MCF 10A (cell line): ENCODE results near the gene FRMD4B. TPM values are rescaled to one million over a fixed set of nuclear protein-coding genes. Genes with fewer than 3 reads are reported as not detected.

Source experiments
- BruUV-seq: library from RNA; stranded (reverse); fragments of 400-500 nt; replicated peaks from 2 replicates; lab custom pipeline; 2021; lab: Mats Ljungman, UMichigan
- CTCF ChIA-PET: fragments of 300-600 bp; sonication (Branson Sonifier 250); formaldehyde crosslinking; extraction: SDS; loops from one replicate; lab custom pipeline; 2021; ENCODE audit warnings: antibody characterized with exemption, inconsistent platforms; lab: Yijun Ruan, JAX
- POLR2A ChIA-PET: fragments of 300-600, 350-650 bp; sonication (Branson Sonifier 250); formaldehyde crosslinking; extraction: SDS; loops from one replicate; lab custom pipeline; 2020; ENCODE audit warnings: antibody characterized with exemption, inconsistent platforms; lab: Yijun Ruan, JAX
- DNase-seq: peaks from one replicate; pipeline ENCODE4 v3.0.0-alpha.2; 2018; ENCODE audit not compliant: unreplicated experiment
- H3K27ac Mint-ChIP-seq: one replicate; pipeline ENCODE4 v1.8.0; 2022; ENCODE audit warnings: mild to moderate bottlenecking, low read depth, mixed read lengths; ENCODE audit not compliant: unreplicated experiment
- H3K27me3 Mint-ChIP-seq: one replicate; pipeline ENCODE4 v1.8.0; 2022; ENCODE audit warnings: mixed read lengths; ENCODE audit not compliant: insufficient read depth, unreplicated experiment
- H3K36me3 Mint-ChIP-seq: one replicate; pipeline ENCODE4 v1.8.0; 2022; ENCODE audit warnings: mild to moderate bottlenecking, moderate library complexity, mixed read lengths; ENCODE audit not compliant: insufficient read depth, unreplicated experiment
- H3K4me1 Mint-ChIP-seq: one replicate; pipeline ENCODE4 v1.8.0; 2022; ENCODE audit warnings: mixed read lengths; ENCODE audit not compliant: insufficient read depth, unreplicated experiment
- H3K4me3 Mint-ChIP-seq: one replicate; pipeline ENCODE4 v1.8.0; 2022; ENCODE audit warnings: mild to moderate bottlenecking, moderate library complexity, mixed read lengths; ENCODE audit not compliant: unreplicated experiment
- H3K9me3 Mint-ChIP-seq: one replicate; pipeline ENCODE4 v1.8.0; 2022; ENCODE audit warnings: mixed read lengths; ENCODE audit not compliant: unreplicated experiment
- CTCF ChIP-seq: fragments of 200-600 bp; IDR thresholded peaks from one replicate; pipeline ENCODE4 v1.8.0; 2022; ENCODE audit warnings: antibody characterized with exemption, mild to moderate bottlenecking; ENCODE audit not compliant: unreplicated experiment
- intact Hi-C: fragments of 100-400 bp; cut with micrococcal nuclease; formaldehyde crosslinking; loops from 2 replicates; pipeline ENCODE4 v1.14.1; 2022
- total RNA-seq: library from RNA; stranded (reverse); gene quantifications from 2 replicates; pipeline ENCODE4 v1.2.3, GENCODE V29; 2022

Gene FRMD4B
- total RNA-seq, 1 experiment from 2014 or later = 39.0 TPM

GRCh38 chr3:69214241-69214640 lies 171.6 kb downstream of the FRMD4B start:
- H3K27me3 Mint-ChIP-seq = no peaks in the 10 kb centered on the region
- ChIA-PET POLR2A (interaction anchor here (0.6 to 0.7 kb wide), 3 partner anchors 12 to 327 kb away, joined by 3 to 4 read pairs (median 3); no protein-coding TSS in a partner anchor), CTCF (interaction anchor here (0.7 to 1.3 kb wide), 4 partner anchors 22 to 110 kb away, joined by 4 to 5 read pairs (median 4); no protein-coding TSS in a partner anchor)
- H3K4me1 Mint-ChIP-seq = peaks cover 13% of the 10 kb centered on the region
- BruUV-seq = no TSS peak
- H3K4me3 Mint-ChIP-seq = no peak overlapping the region
- peak overlapping the region; percentile 93 for H3K27ac Mint-ChIP-seq
- H3K9me3 Mint-ChIP-seq = peaks cover 3% of the 10 kb centered on the region
- H3K36me3 Mint-ChIP-seq = peaks cover 35% of the 10 kb centered on the region
- no peak for DNase-seq
- intact Hi-C loops = no loop called here
- TF ChIP-seq CTCF = no peak

- POLR2A ChIA-PET = interaction anchor here (0.8 to 2.5 kb wide), 12 partner anchors 11 to 329 kb away, joined by 3 to 47 read pairs (median 5); no protein-coding TSS in a partner anchor
- Mint-ChIP-seq H3K27me3 (no peaks in the 10 kb centered on the region), H3K4me3 (peak overlapping the region; percentile 16), H3K36me3 (peaks cover 34% of the 10 kb centered on the region), H3K9me3 (no peaks in the 10 kb centered on the region), H3K27ac (peak overlapping the region; percentile 93), H3K4me1 (peaks cover 12% of the 10 kb centered on the region)
- peak; percentile 86 for DNase-seq
- CTCF ChIA-PET = interaction anchor here (0.7 to 1.2 kb wide), 4 partner anchors 9 to 82 kb away, joined by 3 to 4 read pairs (median 3); no protein-coding TSS in a partner anchor
- no peak for TF ChIP-seq CTCF
- intact Hi-C loops = no loop called here
- BruUV-seq = TSS peak; percentile 82
These were observed 173.3 kb downstream of the FRMD4B start for GRCh38 chr3:69212411-69213160.

GRCh38 chr3:69210068-69210730 lies 175.7 kb downstream of the FRMD4B start:
- no peak for TF ChIP-seq CTCF
- Mint-ChIP-seq H3K36me3 (peaks cover 22% of the 10 kb centered on the region), H3K27ac (no peak overlapping the region), H3K4me1 (peaks cover 12% of the 10 kb centered on the region), H3K4me3 (no peak overlapping the region), H3K9me3 (no peaks in the 10 kb centered on the region), H3K27me3 (no peaks in the 10 kb centered on the region)
- DNase-seq = no peak
- ChIA-PET CTCF (interaction anchor here (0.7 to 0.9 kb wide), 3 partner anchors 10 to 201 kb away, joined by 3 read pairs; no protein-coding TSS in a partner anchor), POLR2A (interaction anchor here (0.6 to 1.6 kb wide), 4 partner anchors 10 to 101 kb away, joined by 3 to 5 read pairs (median 4); no protein-coding TSS in a partner anchor)
- intact Hi-C loops = no loop called here
- no TSS peak for BruUV-seq

GRCh38 chr3:69209413-69209812 lies 176.5 kb downstream of the FRMD4B start:
- H3K27ac Mint-ChIP-seq = no peak overlapping the region
- no peaks in the 10 kb centered on the region for H3K9me3 Mint-ChIP-seq
- H3K36me3 Mint-ChIP-seq = peaks cover 18% of the 10 kb centered on the region
- no peak overlapping the region for H3K4me3 Mint-ChIP-seq
- peaks cover 16% of the 10 kb centered on the region for H3K4me1 Mint-ChIP-seq
- BruUV-seq = no TSS peak
- DNase-seq = no peak
- POLR2A ChIA-PET = interaction anchor here (0.6 to 1.6 kb wide), 3 partner anchors 9 to 106 kb away, joined by 3 to 5 read pairs (median 4); no protein-coding TSS in a partner anchor
- CTCF ChIA-PET = interaction anchor here (0.7 to 0.9 kb wide), 2 partner anchors 9 to 56 kb away, joined by 3 read pairs; no protein-coding TSS in a partner anchor
- intact Hi-C loops = no loop called here
- no peak for TF ChIP-seq CTCF
- H3K27me3 Mint-ChIP-seq = no peaks in the 10 kb centered on the region
